BLaER1 (cell line): ENCODE data around the gene TXNDC2.

Experiments
- H3K27ac ChIP-seq: shearing (Covaris generic); formaldehyde crosslinking; 2 replicates; pipeline ENCODE4 v1.8.1; 2022
- H3K27me3 ChIP-seq: shearing (Covaris generic); formaldehyde crosslinking; 2 replicates; pipeline ENCODE4 v1.8.1; 2022
- H3K36me3 ChIP-seq: shearing (Covaris generic); formaldehyde crosslinking; 2 replicates; pipeline ENCODE4 v1.8.1; 2022
- H3K4me1 ChIP-seq: shearing (Covaris generic); formaldehyde crosslinking; 2 replicates; pipeline ENCODE4 v1.8.1; 2022
- H3K4me2 ChIP-seq: shearing (Covaris generic); formaldehyde crosslinking; 2 replicates; pipeline ENCODE4 v1.8.1; 2022
- H3K4me3 ChIP-seq: shearing (Covaris generic); formaldehyde crosslinking; 2 replicates; pipeline ENCODE4 v1.8.1; 2022
- H3K9ac ChIP-seq: shearing (Covaris generic); formaldehyde crosslinking; 2 replicates; pipeline ENCODE4 v1.8.1; 2022
- H3K9me3 ChIP-seq: shearing (Covaris generic); formaldehyde crosslinking; 2 replicates; pipeline ENCODE4 v1.8.1; 2022
- H4K20me1 ChIP-seq: shearing (Covaris generic); formaldehyde crosslinking; 2 replicates; pipeline ENCODE4 v1.8.1; 2022
- Cebpa-rat ChIP-seq: shearing (Covaris generic); IDR thresholded peaks from 2 replicates; pipeline ENCODE4 v1.8.1; 2022

The TXNDC2 gene

GRCh38 chr18:9885170-9886004, at the start of gene TXNDC2:
TXNDC2 (plus strand) TSS chr18:9885973; CDS start chr18:9886681, 708 bp downstream.
- Histone ChIP-seq H3K4me3 (no peak within 1 kb of the TSS), H3K4me2 (no peak within 1 kb of the TSS)
- no peak for TF ChIP-seq Cebpa-rat

GRCh38 chr18:9838144-9838877, 47.5 kb upstream of the TXNDC2 start:
- Histone ChIP-seq H3K4me2 (no peak overlapping the region), H3K9me3 (no peaks in the 10 kb centered on the region), H3K9ac (no peak overlapping the region), H3K4me1 (peaks cover 7% of the 10 kb centered on the region), H3K27ac (no peak overlapping the region), H3K4me3 (no peak overlapping the region), H4K20me1 (no peaks in the 10 kb centered on the region), H3K27me3 (no peaks in the 10 kb centered on the region), H3K36me3 (no peaks in the 10 kb centered on the region)
- TF ChIP-seq Cebpa-rat, result no peak

More at GRCh38 chr18:9885170-9886004, at the start of gene TXNDC2:
- no peaks in the 10 kb centered on the region for H3K36me3 ChIP-seq
- no peak within 1 kb of the TSS for H3K27ac ChIP-seq
- H3K9ac ChIP-seq, result no peak within 1 kb of the TSS
- H4K20me1 ChIP-seq, result no peaks in the 10 kb centered on the region
- no peaks in the 10 kb centered on the region for H3K27me3 ChIP-seq
- no peaks in the 10 kb centered on the region for H3K9me3 ChIP-seq
- no peaks in the 10 kb centered on the region for H3K4me1 ChIP-seq

- Histone ChIP-seq H3K4me1 (peaks cover 7% of the 10 kb centered on the region), H3K4me2 (no peak overlapping the region), H3K27ac (no peak overlapping the region), H4K20me1 (no peaks in the 10 kb centered on the region), H3K27me3 (no peaks in the 10 kb centered on the region), H3K4me3 (no peak overlapping the region), H3K9me3 (no peaks in the 10 kb centered on the region), H3K36me3 (no peaks in the 10 kb centered on the region), H3K9ac (no peak overlapping the region)
- no peak for TF ChIP-seq Cebpa-rat
Observed at GRCh38 chr18:9839211-9839610, 46.6 kb upstream of the TXNDC2 start.

GRCh38 chr18:9839853-9840252, 45.9 kb upstream of the TXNDC2 start:
- no peaks in the 10 kb centered on the region for H3K9me3 ChIP-seq
- peaks cover 7% of the 10 kb centered on the region for H3K4me1 ChIP-seq
- H3K4me2 ChIP-seq, result no peak overlapping the region
- no peak overlapping the region for H3K27ac ChIP-seq
- H3K36me3 ChIP-seq, result no peaks in the 10 kb centered on the region
- no peaks in the 10 kb centered on the region for H3K27me3 ChIP-seq
- H3K9ac ChIP-seq, result no peak overlapping the region
- no peak overlapping the region for H3K4me3 ChIP-seq
- TF ChIP-seq Cebpa-rat, result no peak
- H4K20me1 ChIP-seq, result no peaks in the 10 kb centered on the region

- H3K4me3 ChIP-seq, result no peak overlapping the region
- H4K20me1 ChIP-seq, result no peaks in the 10 kb centered on the region
- no peaks in the 10 kb centered on the region for H3K9me3 ChIP-seq
- H3K9ac ChIP-seq, result no peak overlapping the region
- H3K4me1 ChIP-seq, result peaks cover 7% of the 10 kb centered on the region
- no peak overlapping the region for H3K27ac ChIP-seq
- no peak for TF ChIP-seq Cebpa-rat
- 0 out of 2 replicates have a peak, but pooled peaks cover under 1% of the 10 kb centered on the region for H3K27me3 ChIP-seq
- no peaks in the 10 kb centered on the region for H3K36me3 ChIP-seq
- no peak overlapping the region for H3K4me2 ChIP-seq
Observed at GRCh38 chr18:9841752-9842151, 44.0 kb upstream of the TXNDC2 start.

GRCh38 chr18:9842448-9842847, 43.3 kb upstream of the TXNDC2 start:
- Histone ChIP-seq H3K4me3 (no peak overlapping the region), H3K4me1 (peaks cover 7% of the 10 kb centered on the region), H3K27me3 (peaks cover 6% of the 10 kb centered on the region; the same call in 1 of the 2 replicates), H3K27ac (no peak overlapping the region), H3K4me2 (no peak overlapping the region), H3K36me3 (no peaks in the 10 kb centered on the region), H3K9me3 (no peaks in the 10 kb centered on the region), H4K20me1 (no peaks in the 10 kb centered on the region), H3K9ac (no peak overlapping the region)
- TF ChIP-seq Cebpa-rat, result no peak

GRCh38 chr18:9845256-9845655, 40.5 kb upstream of the TXNDC2 start:
- H3K9me3 ChIP-seq, result no peaks in the 10 kb centered on the region
- peaks cover 28% of the 10 kb centered on the region; the same call in 1 of the 2 replicates for H3K27me3 ChIP-seq
- no peaks in the 10 kb centered on the region for H3K36me3 ChIP-seq
- no peak overlapping the region for H3K4me3 ChIP-seq
- H3K4me2 ChIP-seq, result no peak overlapping the region
- TF ChIP-seq Cebpa-rat, result no peak
- H4K20me1 ChIP-seq, result peaks cover 11% of the 10 kb centered on the region; the same call in 1 of the 2 replicates
- peaks cover 20% of the 10 kb centered on the region for H3K4me1 ChIP-seq
- H3K27ac ChIP-seq, result no peak overlapping the region
- H3K9ac ChIP-seq, result no peak overlapping the region

- Histone ChIP-seq H3K9me3 (no peaks in the 10 kb centered on the region), H4K20me1 (peaks cover 15% of the 10 kb centered on the region; the same call in 1 of the 2 replicates), H3K4me1 (peaks cover 20% of the 10 kb centered on the region), H3K27ac (no peak overlapping the region), H3K4me2 (no peak overlapping the region), H3K36me3 (no peaks in the 10 kb centered on the region), H3K4me3 (no peak overlapping the region), H3K9ac (no peak overlapping the region), H3K27me3 (peaks cover 35% of the 10 kb centered on the region; the same call in 1 of the 2 replicates)
- TF ChIP-seq Cebpa-rat, result no peak
Observed at GRCh38 chr18:9846162-9846925, 39.4 kb upstream of the TXNDC2 start.

- H3K36me3 ChIP-seq, result no peaks in the 10 kb centered on the region
- no peak overlapping the region for H3K27ac ChIP-seq
- H3K4me1 ChIP-seq, result peaks cover 13% of the 10 kb centered on the region
- H3K27me3 ChIP-seq, result peaks cover 35% of the 10 kb centered on the region; the same call in 1 of the 2 replicates
- H3K9ac ChIP-seq, result no peak overlapping the region
- H3K9me3 ChIP-seq, result no peaks in the 10 kb centered on the region
- no peak overlapping the region for H3K4me2 ChIP-seq
- H4K20me1 ChIP-seq, result peaks cover 15% of the 10 kb centered on the region; the same call in 1 of the 2 replicates
- TF ChIP-seq Cebpa-rat, result no peak
- no peak overlapping the region for H3K4me3 ChIP-seq
Observed at GRCh38 chr18:9848170-9848879, 37.4 kb upstream of the TXNDC2 start.
